GM03348 (cell line): ENCODE measurements around the gene CCT8.

Experiments used
- DNase-seq: peaks from one replicate; pipeline ENCODE4 v3.0.0; 2012; ENCODE audit warnings: low spot score

CCT8 gene

GRCh38 chr21:29073222-29074006 lies at the start of gene CCT8:
Gene CCT8 (minus strand): TSS chr21:29073648. CDS start chr21:29073590, 58 bp downstream.
- DNase-seq: peak; percentile 98

- no peak for DNase-seq
Measured at GRCh38 chr21:29121759-29122158, 48.3 kb upstream of the CCT8 start.

GRCh38 chr21:29117372-29117955 lies 44.0 kb upstream of the CCT8 start:
- no peak for DNase-seq

GRCh38 chr21:29115899-29116298 lies 42.5 kb upstream of the CCT8 start:
- no peak for DNase-seq

GRCh38 chr21:29114765-29115500 lies 41.5 kb upstream of the CCT8 start:
- peak; percentile 51 for DNase-seq

- peak; percentile 21 for DNase-seq
Measured at GRCh38 chr21:29105218-29105617, 31.8 kb upstream of the CCT8 start.

- DNase-seq: no peak
Measured at GRCh38 chr21:29104239-29104708, 30.8 kb upstream of the CCT8 start.

GRCh38 chr21:29102791-29103257 lies 29.4 kb upstream of the CCT8 start:
- no peak for DNase-seq

GRCh38 chr21:29098156-29098555 lies 24.7 kb upstream of the CCT8 start:
- DNase-seq: no peak

- no peak for DNase-seq
Measured at GRCh38 chr21:29096218-29097015, 23.0 kb upstream of the CCT8 start.

- DNase-seq: peak; percentile 40
Measured at GRCh38 chr21:29092102-29092959, 18.9 kb upstream of the CCT8 start.

- DNase-seq: peak; percentile 78
Measured at GRCh38 chr21:29091033-29091432, 17.6 kb upstream of the CCT8 start.

- no peak for DNase-seq
Measured at GRCh38 chr21:29085106-29085752, 11.8 kb upstream of the CCT8 start.

- no peak for DNase-seq
Measured at GRCh38 chr21:29084372-29084771, 10.9 kb upstream of the CCT8 start.

GRCh38 chr21:29083306-29083705 lies 9.9 kb upstream of the CCT8 start:
- DNase-seq: no peak

- DNase-seq: no peak
Measured at GRCh38 chr21:29082046-29082815, 8.8 kb upstream of the CCT8 start.

- no peak for DNase-seq
Measured at GRCh38 chr21:29080454-29080941, 7.0 kb upstream of the CCT8 start.

GRCh38 chr21:29078869-29079767 lies 5.7 kb upstream of the CCT8 start:
- no peak for DNase-seq
